GM12873 (cell line): ENCODE results near the gene CLPX.

Experiments
- CTCF ChIP-seq: IDR thresholded peaks from 2 replicates; pipeline ENCODE4 v1.5.1; 2012; ENCODE audit warnings: low read depth, mild to moderate bottlenecking, moderate library complexity, low read length, control low read depth; ENCODE audit not compliant: insufficient read depth; ENCODE audit errors: missing control alignments

CLPX gene

GRCh38 chr15:65204931-65205660 lies 20.0 kb upstream of the CLPX start:
- no peak for TF ChIP-seq CTCF

- TF ChIP-seq CTCF: no peak
These were observed 19.2 kb upstream of the CLPX start for GRCh38 chr15:65204236-65204930.

- no peak for TF ChIP-seq CTCF
These were observed 16.8 kb upstream of the CLPX start for GRCh38 chr15:65201918-65202317.

- TF ChIP-seq CTCF: no peak
These were observed 13.4 kb upstream of the CLPX start for GRCh38 chr15:65198571-65198970.

GRCh38 chr15:65197337-65197645 lies 12.1 kb upstream of the CLPX start:
- no peak for TF ChIP-seq CTCF

GRCh38 chr15:65196637-65197336 lies 11.6 kb upstream of the CLPX start:
- TF ChIP-seq CTCF: no peak

GRCh38 chr15:65195548-65195923 lies 10.4 kb upstream of the CLPX start:
- no peak for TF ChIP-seq CTCF
